DOHH2 (cell line): Measurements from ENCODE around the gene ANKRD33.

Experiments used
- EZH2phosphoT487 ChIP-seq: fragments of 200-600 bp; sonication (generic); IDR thresholded peaks from 2 replicates; pipeline ENCODE4 v1.6.1; 2017; ENCODE audit warnings: borderline replicate concordance, mild to moderate bottlenecking, antibody characterized with exemption, low read length, moderate library complexity, mixed read lengths
- TF ChIP-seq, protein P1 (sequence below): fragments of 200-600 bp; sonication (generic); IDR thresholded peaks from one replicate; pipeline ENCODE4 v1.5.1; 2014; ENCODE audit warnings: antibody characterized with exemption, mild to moderate bottlenecking, low read depth, low read length; ENCODE audit not compliant: poor library complexity, severe bottlenecking

DNA sequence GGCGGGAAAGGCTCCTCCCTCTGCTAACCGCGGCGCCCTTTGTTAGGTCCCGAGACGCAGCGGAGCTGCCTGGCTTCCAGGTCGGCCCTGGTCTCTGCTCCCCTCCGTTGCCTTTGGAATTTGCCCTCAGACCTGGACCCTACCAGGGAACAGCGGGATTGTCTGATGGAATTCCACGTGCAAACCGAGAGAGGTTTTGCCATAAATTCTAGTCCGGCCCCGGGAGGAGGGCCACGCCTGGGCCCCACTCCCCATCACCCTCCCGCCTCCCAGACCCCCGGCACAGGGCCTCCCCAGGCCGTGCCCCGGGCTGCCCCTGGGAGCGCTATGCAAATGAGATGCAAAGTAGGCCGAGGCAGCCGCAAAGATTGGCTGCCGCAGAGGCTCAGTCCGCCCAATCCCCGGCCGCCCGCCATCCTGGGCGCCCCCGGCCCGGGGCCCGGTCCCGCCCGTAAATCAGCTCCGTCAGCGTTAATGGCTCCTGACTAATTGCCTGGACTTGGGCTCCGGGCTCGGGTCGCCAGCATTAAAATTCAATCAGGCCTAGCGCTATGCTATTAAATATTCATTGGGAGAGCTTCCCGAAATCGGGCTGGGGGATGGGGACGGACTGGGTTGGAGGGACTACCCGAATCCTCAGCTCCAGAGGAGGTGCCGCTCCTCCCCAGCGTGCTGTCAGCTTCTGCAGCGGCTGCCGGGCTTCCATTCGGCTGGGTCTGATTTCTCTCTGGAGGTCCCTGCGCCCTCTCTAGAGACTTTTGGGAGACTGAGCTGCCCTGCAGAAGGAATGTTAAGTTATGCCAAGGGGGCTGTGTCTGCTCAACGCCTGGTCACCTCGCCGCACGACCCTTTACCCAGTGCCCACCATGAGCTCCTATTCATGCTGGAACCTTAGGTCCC lies 23.7 kb upstream of the ANKRD33 start:
- TF ChIP-seq, protein P1, sequence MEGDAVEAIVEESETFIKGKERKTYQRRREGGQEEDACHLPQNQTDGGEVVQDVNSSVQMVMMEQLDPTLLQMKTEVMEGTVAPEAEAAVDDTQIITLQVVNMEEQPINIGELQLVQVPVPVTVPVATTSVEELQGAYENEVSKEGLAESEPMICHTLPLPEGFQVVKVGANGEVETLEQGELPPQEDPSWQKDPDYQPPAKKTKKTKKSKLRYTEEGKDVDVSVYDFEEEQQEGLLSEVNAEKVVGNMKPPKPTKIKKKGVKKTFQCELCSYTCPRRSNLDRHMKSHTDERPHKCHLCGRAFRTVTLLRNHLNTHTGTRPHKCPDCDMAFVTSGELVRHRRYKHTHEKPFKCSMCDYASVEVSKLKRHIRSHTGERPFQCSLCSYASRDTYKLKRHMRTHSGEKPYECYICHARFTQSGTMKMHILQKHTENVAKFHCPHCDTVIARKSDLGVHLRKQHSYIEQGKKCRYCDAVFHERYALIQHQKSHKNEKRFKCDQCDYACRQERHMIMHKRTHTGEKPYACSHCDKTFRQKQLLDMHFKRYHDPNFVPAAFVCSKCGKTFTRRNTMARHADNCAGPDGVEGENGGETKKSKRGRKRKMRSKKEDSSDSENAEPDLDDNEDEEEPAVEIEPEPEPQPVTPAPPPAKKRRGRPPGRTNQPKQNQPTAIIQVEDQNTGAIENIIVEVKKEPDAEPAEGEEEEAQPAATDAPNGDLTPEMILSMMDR = no peak
- no peak for TF ChIP-seq EZH2phosphoT487
